Stimulated activated CD8-positive, alpha-beta memory T cell treated with anti-CD3 and anti-CD28 coated beads, Interleukin-4, amount 100 ng/mL, for 1 hour (primary cell): ENCODE results near the gene ARID1B.
"Not testable (repeated sequence)": the region's sequence is repeated elsewhere in the genome, so short reads cannot be mapped to it uniquely, and the experiment has no call there.

Source experiments
- DNase-seq, 2 donors: peaks; one replicate each; pipeline ENCODE4 v3.0.0-alpha.2; 2020; ENCODE audit warnings: low read depth in 2 of 2, low spot score in 1 of 2

The ARID1B gene

DNA sequence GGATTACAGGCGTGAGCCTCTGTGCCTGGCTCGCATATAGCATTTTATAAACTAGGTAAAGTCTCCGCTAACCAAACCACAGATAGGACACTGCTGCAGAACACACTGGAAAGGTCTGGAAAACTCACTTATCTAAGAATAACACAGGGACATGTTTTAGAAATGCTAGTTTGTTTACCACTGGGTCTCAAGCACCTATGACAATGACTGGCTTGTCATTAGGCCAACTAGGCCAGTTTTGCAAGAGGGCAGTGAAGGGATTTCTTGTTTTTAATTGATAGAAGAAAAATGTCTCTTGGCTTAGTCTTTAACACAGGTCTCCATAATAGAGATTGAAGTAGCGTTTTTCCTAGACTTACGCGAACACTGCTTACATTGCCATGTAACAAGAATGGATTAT is 344.7 kb downstream of the ARID1B start:
- no peak for DNase-seq

DNA sequence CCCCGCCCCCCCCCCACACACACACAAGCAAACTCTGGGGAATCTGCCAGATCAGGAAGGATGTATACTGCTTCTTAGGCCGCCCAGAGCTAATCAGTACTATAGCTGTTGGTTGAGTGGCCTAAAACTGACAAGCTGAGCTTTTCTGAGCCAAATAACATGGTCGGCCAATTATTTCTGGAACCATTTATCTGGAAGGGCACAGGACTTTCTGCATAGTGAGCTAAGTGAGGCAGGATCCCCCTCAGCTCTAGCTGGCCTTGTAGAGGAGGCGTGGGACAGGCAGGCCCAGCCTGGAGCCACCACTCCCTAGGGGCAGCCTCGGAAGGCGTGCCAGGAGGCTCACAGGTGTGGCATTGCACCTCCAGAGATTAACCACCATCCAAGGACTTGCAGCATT is 346.1 kb downstream of the ARID1B start:
- no peak for DNase-seq

DNA sequence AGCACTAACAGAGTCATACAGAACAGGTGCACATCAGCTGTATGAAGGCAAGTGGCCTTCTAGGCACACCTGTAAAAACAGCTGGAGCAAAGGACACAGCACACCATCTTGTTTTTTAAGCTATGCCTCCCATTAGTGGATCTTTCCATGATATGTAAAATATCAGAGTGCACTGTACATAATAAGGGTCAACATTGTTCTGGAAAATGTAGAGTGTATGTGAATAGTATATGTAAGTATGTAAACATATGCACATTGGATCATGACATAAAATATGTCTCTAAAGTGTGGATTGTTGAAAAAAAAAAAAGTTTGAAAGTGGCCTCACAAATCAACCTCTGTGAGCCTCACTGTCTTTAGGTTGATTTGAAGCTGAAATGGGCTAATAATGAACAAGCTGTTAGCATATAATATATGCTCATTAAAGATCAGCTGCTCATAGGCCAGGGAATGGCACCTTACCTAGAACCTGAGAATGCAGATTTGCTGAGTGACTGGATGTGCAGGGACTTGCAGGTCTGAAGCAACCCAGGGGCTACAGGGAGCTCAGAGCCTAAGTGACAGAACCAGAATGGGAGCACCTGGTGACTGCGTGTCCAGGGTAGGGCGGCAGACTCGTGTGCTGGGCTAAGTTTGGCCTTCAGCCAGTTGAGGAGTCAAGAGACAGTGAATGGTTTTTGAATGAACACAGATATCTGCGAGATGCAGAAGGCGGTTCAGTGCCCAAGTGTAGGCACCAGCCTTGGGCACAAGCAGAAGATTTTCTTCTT is 347.5 kb downstream of the ARID1B start:
- no peak for DNase-seq

DNA sequence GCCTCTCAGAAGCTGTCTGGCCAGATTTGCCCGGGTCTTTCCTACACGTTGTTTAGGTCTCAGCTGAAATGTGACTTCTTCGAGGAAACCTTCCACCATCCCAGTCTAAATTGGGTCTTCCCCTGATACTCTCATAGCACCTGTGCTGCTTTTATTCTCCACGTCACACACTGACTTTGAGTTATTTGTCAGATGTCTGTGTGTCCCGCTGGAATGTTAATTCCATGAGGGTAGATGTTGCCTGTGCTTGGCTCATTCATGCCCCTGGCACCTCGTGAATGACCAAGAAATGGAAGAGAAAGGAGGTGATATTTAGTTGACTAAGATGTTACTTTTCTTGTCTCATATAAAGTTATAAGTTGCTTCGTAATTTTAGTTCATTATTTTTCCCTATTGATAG is 348.4 kb downstream of the ARID1B start:
- DNase-seq = no peak

DNA sequence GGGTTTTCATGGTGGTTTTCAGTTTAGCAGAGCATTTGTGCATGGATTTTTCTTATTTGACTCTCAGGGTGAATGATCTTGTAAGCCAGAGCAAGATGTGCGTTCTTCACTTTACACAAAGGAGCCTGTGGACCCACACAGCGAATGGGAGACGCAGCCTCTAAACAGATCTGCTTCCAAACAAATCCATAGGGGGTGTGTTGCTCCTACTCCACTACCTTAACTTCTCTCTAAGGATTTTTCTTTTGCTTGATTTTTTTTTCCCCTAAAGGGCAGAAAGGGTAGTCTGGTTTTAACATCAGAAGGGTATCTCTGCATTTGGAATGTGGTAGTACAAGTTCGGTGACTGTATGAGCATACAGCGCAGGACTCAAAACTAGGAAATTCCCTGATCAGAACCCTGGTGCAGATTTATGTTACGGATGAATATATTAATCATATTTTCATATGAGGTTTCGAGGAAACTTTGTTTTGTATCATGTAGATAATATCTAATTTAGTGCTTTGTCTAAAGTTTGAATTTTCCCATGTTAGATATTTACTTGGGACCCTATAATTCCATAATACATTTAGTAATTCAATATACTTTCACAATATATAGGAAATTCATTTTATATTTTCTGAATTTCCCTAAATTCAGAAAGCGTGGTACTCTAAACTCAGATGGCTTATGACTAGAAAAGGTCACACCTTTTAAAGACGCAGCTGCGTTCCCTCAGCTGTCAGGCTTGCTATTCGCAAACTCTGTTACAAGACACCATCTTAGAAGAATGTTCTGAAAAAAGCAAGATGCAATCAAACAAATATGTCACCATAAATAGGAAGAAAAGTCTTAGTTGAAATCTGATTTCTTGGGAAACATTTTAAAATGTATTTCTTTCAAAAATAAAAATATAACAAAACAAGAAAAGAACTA is 349.3 kb downstream of the ARID1B start:
- DNase-seq = no peak

DNA sequence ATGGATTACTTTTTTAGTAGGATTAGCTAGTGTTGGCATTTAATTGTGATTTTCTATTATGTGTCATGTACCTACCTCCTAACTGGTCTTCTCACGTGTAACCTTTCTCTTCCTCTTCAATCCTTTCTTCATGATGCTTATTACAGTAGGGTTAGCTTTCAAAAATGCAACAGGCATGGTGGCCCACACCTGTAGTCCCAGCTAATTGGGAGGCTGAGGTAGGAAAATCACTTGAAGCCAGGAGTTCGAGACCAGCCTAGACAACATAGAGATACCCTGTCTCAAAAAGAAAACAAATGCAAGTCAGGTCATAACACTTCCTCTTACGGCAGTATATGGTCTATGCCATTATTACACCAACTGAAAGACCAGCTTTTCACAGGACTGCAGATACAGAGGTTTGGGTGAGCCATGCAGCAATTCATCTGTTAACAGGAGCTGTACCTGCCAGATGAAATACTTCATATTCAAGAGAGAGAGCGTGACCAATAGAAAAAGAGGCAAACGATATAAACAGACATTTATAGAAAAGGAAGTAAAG is 351.1 kb downstream of the ARID1B start:
- DNase-seq = no peak

DNA sequence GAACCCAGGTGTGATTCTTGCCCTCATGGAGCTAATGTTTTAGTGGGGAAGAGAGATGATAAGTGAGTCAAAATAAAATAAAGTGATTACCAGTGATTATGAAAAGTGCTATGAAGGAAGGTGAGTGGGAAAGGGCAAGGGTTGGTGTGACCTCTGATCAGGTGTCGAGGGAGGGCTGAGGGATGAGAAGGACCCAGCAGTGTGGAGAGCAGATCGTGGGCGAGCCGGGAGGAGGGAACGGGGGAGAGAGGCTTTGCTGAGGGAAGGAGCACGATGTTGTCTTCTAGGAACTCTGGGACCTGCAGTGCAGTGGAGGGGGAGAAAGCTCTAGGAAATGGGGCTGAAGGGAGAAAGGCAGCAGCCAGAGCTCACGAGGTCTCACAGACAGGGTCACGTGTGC is 354.1 kb downstream of the ARID1B start:
- DNase-seq = no peak

DNA sequence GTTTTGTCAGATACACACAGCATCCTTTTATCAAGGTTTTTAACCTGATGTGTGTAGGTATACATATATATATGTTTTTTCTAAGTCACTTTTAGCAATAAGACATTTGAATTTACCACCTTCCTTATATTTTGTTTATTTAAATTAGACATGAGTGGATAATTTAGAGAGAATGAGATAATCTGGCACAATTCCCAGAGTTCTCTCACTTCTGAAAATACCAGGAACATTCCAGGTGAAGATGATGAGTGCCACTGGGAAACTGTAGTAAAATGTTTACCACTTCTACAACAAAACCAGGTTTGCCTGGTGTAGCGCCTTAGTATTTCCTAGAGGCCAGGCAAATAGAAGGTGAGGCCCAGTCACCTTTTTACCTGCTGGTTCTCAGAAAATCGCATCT is 356.7 kb downstream of the ARID1B start:
- DNase-seq = no peak

DNA sequence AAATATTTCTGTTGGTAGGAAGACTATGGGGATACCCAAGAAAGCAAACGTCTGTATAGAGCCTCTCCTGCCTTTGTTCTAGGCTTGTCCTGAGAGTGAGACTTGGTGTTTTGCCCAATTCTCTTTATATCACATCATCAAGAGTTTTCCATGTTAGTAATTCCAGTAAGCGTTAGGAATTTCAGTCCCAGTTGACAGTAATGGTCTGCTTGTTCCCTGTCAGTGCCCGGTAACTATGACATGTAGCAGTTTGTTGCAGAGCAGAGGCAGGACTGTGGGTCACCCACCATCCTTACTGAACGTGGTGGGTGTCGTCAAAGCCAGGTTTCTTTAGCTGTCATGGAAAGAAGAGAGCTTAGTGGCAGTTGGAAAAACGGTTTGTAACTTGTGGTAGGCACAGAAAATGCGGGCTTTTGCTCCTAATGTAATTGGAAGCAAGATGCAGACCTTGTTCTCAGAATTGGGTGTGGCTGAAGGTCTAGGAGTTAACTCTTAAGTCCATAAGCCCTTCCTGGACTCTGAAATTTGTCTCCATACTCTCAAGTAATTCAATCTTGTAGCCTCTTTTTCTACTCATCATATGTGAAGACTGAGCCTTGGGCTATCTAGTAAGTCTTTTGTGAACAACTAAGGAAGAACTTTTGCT is 357.3 kb downstream of the ARID1B start:
- no peak for DNase-seq

DNA sequence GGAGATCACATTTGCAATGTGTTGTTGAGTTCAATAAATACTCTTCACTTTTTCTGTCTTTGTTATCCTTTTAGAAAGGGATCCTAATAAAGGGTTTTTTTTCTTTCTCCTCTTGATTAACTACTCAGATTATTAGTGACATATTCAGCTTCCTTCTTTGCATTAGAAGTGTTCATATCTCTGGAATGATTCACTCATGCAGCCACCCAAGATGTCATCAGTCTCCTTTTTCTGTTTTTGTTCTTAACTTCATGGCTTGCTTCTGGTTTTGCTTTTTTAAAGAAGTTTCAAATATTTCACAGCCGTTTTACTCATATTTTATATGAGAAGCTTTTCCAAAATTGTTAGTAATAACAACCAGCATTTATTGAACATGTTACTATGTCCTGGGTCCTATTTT is 358.5 kb downstream of the ARID1B start:
- no peak for DNase-seq

DNA sequence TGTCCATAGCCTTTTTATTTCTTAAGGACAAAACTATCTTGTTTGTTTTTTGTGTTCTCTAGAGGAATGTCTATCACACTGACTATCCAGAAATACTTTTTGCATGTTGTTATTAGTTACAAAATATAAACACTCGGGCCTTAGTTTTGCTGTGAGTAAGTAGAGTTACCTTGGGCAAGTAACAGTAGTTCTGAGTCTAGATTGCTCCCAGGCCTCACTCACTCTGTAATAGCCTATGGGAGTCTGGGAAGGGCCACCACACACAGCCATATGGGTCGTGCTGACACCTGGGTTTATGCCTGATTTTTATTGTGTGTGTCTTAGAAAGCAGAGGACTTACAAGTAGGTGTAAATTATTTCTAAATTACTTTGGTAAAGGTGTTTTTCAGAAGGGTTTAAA is 360.3 kb downstream of the ARID1B start:
- no peak for DNase-seq

DNA sequence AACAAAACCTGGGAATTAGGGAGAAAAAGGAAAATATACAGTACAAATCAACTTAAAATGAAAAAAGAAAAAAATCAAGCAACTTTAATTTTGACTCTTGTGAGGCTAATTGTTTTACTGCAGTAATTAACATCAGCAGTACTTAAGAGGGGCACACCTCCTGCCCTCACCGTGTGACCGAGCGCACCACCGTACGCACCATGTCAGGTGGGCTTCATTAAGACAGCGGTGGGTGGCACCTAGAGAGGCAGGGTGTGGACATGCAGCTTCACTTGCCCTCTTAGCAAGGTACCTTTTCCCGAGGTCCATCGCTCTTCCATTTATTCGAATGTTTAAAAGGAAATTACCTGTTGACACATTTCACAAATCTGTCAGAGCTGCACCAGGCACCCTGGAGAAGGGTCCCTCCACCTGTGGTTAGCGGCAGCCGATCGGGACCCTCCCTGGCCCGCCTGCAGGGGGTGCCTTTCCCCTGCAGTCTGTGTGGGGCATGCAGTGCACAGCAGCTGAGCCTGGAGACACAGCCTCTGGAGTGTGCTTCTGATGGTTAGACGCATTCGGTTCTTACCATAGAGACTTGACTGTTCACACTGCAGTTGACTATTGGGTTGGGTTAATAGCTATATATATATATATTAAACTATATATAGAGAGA is 362.0 kb downstream of the ARID1B start:
- no peak for DNase-seq

DNA sequence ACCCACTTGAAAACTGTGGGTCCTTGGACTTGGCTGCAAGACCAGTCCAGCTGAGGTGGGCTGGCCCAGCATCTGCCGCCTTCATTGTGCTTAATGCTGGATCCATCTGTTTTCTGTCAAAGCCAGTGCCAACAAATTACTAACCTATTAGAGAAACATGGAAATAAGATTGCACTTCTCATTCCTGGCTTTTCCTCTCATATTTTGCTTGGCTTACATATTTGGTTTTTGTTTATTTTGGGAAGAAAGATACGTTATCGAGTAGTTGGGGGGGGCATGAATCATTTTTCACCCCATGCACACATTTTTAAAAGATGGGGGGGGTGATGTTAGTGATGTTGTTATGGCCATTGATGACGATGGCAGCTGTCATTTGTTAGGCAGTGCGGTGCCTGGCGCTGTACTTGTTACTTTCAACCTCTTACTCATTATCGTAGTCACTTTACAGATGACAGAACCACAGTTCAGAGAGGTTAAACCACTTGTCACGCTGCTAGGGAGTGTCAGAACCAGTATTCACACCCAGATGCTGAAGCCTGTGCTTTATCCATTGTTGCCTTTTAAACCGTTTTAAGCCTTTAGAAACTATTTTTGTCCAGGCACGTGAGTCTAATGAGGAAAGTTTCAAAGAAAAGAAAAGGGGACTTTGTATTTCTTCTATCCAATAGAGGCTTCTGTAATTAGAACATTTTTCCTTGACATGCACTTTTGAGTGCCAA is 366.2 kb downstream of the ARID1B start:
- DNase-seq = peak; percentile 9 to 15

DNA sequence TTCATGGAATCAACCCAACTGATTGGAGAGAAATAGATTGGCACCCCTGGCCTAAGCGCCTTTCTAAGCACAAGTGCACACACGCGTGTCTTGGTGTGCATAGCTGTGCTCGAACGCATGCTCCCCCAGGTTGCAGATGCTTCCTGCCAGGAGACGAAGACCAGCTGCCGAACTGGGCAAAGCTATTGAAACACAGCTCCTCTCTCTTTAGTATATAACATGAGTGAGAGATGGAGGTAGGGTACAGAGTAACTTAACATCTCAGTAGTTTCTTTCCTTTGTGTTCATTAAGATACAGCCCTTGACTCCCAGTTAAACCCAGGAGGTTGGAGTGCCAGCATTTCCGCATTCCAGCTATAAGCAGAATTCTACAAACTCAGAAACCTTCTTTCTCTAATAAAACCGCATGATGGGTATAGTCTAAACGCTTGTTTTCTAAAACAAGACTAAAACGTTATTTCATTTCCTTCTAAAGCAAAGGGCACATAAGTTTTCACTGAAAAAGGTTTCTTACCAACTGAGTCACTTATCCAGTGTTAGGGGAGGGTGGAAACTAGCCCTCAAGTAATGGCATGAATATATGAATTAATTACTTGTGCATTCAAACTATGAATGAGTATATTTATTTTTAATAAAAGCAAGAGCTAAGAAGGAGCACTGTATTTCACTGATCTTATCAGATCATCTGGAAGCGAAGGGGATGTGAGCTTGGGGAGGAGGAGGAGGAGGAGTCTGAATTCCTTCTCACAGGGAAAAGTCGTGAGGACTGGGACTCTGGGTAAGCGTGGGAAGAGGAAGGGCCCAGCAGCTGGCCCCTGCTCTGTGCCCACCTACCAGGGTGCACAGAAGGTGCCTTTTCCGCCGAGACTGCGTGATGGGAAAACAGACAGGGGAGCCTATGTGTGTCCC is 367.0 kb downstream of the ARID1B start:
- DNase-seq = no peak

DNA sequence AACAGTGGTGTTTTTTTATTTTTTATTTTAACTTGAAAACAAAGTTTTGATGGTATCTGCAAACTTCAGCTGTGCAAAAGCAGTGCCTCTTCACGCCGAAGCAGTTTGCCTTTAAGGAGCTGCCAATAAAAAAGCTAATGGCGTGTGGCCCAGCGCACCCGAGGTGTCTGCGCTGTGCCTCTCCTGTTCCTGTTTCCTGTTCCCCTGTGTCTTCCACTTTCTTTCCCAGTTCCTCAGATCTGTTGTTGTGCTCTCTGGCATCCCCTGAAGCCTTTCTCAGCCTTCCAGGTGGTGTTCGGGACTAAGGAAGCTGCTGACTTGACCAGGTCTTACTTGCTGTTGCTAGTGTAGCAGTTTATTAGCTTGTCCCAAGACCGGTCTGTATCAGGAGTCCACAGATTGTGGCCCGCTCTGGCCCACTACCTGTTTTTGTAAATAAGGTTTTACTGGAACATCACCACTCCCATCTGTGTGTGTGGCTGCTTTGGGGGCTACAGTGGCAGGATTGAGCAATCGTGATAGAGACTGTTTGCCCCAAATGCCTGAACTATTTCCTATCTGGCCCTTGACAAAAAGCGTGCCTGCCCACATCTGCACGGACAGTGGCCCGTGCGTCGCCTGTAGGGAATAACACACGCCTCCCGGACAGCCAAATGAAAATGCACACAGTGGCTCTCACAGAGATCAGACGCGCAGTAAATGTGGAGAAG is 367.8 kb downstream of the ARID1B start:
- DNase-seq = no peak

DNA sequence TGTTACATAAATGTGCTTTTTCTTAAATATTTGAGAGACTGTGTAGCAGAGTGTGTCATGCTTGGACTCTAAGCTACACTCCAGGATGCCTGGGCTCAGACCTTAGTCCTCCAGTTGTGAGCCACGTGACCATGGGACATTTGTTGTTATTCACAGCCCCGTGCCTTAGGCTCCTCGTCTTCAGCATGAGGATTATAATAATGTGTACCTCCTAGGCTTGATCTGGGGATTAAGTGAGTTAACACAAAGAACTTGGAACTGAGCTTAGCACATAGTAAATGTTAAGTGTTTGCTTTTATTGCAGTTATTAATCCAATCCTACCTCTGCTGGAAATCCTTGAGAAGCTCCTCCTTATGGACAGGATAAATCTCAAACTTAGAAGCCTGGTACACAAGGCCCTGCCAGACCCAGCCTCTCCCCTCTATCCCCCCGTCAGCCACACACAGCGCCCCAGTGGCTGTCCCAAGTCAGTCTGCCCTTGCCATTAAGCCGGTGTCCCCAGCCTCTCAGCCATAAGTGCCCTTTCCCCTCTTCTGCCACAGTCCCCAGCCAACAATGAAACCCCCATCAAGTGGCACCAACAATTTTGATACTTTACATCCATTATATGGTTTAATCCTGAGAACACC is 368.6 kb downstream of the ARID1B start:
- DNase-seq = no peak

DNA sequence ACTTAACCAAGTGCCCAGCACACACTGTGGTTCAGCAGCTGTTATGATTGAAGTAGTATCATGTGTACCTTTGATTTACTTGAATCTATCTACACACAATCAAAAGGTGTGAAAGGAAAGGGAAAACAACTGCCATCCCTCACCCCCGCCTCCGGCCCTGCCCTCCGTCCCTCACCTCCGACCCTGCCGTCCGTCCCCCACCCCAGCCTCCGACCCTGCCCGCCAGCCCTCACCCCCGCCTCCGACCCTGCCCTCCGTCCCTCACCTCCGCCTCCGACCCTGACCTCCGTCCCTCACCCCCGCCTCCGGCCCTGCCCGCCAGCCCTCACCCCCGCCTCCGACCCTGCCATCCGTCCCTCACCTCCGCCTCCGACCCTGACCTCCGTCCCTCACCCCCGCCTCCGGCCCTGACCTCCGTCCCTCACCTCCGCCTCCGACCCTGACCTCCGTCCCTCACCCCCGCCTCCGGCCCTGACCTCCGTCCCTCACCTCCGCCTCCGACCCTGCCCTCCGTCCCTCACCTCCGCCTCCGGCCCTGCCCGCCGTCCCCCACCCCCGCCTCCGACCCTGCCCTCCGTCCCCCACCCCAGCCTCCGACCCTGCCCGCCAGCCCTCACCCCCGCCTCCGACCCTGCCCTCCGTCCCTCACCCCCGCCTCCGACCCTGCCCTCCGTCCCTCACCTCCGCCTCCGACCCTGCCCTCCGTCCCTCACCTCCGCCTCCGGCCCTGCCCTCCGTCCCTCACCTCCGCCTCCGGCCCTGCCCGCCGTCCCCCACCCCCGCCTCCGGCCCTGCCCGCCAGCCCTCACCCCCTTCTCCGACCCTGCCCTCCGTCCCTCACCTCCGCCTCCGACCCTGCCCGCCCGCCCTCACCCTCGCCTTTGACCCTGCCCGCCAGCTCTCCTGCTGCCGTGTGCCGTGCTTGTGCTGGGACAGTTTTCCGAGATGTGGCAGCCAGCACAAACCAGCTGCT is 370.2 kb downstream of the ARID1B start:
- DNase-seq = not testable (repeated sequence)
